RWPE2 (cell line): ENCODE measurements around the gene ZNF213.

Experiments
- ATAC-seq: fragments of 200-7000 bp; cut with Tn5 transposase; 3 replicates; pipeline ENCODE4 v1.9.1; 2021; ENCODE audit warnings: low read depth
- DNase-seq: peaks from one replicate; pipeline ENCODE4 v3.0.0-alpha.2; 2020; ENCODE audit warnings: low spot score
- H3K27ac ChIP-seq: fragments of 450-650 bp; 2 replicates; pipeline ENCODE4 v1.5.1; 2017; ENCODE audit warnings: mild to moderate bottlenecking; ENCODE audit not compliant: poor library complexity, severe bottlenecking
- H3K27me3 ChIP-seq: fragments of 250-450 bp; sonication (Bioruptor Pico); 2 replicates; pipeline ENCODE4 v1.5.1; 2021; ENCODE audit warnings: mild to moderate bottlenecking, moderate library complexity; ENCODE audit not compliant: insufficient read depth, poor library complexity, severe bottlenecking
- H3K36me3 ChIP-seq: fragments of 250-450 bp; sonication (Bioruptor Pico); 2 replicates; pipeline ENCODE4 v1.5.1; 2020; ENCODE audit warnings: low read depth, mild to moderate bottlenecking, moderate library complexity
- H3K4me1 ChIP-seq: fragments of 250-450 bp; sonication (Bioruptor Pico); 2 replicates; pipeline ENCODE4 v1.5.1; 2021; ENCODE audit warnings: mild to moderate bottlenecking, moderate library complexity; ENCODE audit not compliant: insufficient read depth, poor library complexity, severe bottlenecking
- H3K4me3 ChIP-seq: fragments of 250-450 bp; sonication (Bioruptor Pico); 2 replicates; pipeline ENCODE4 v1.5.1; 2021; ENCODE audit warnings: mild to moderate bottlenecking, moderate library complexity; ENCODE audit not compliant: severe bottlenecking
- H3K9me3 ChIP-seq: fragments of 250-450 bp; sonication (Bioruptor Pico); 2 replicates; pipeline ENCODE4 v1.5.1; 2021; ENCODE audit warnings: mild to moderate bottlenecking, moderate library complexity; ENCODE audit not compliant: severe bottlenecking
- TF ChIP-seq, protein P1 (sequence below): fragments of 450-650 bp; IDR thresholded peaks from one replicate; pipeline ENCODE4 v1.5.1; 2017; ENCODE audit warnings: mild to moderate bottlenecking, moderate library complexity; ENCODE audit not compliant: poor library complexity, severe bottlenecking

ZNF213 gene

DNA sequence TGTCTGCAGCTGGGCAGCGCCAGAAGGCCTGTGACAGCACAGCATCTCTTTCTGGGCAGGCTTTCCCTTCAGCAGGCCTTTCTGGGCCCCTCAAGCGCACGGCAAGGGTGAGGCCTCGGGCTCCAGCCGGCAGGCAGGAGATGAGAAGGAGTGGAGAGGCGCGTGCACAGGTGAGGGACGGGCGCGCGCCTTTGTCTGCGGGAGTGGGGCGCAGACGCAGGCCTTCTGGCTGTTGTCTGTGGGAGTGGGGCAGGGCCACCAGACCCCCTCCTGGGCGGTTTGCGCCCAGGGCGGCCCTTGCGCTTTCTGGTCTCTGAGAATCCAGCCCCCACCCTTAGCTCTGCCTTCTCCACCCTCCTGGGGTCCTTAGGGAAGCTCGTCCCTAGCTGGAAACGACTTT lies 16.0 kb upstream of the ZNF213 start:
- Histone ChIP-seq H3K27me3 (no peaks in the 10 kb centered on the region), H3K27ac (no peak overlapping the region), H3K4me3 (no peak overlapping the region), H3K4me1 (no peaks in the 10 kb centered on the region), H3K9me3 (no peaks in the 10 kb centered on the region), H3K36me3 (peaks cover 32% of the 10 kb centered on the region)
- DNase-seq (no peak), ATAC-seq (no peak)
- TF ChIP-seq, protein P1, sequence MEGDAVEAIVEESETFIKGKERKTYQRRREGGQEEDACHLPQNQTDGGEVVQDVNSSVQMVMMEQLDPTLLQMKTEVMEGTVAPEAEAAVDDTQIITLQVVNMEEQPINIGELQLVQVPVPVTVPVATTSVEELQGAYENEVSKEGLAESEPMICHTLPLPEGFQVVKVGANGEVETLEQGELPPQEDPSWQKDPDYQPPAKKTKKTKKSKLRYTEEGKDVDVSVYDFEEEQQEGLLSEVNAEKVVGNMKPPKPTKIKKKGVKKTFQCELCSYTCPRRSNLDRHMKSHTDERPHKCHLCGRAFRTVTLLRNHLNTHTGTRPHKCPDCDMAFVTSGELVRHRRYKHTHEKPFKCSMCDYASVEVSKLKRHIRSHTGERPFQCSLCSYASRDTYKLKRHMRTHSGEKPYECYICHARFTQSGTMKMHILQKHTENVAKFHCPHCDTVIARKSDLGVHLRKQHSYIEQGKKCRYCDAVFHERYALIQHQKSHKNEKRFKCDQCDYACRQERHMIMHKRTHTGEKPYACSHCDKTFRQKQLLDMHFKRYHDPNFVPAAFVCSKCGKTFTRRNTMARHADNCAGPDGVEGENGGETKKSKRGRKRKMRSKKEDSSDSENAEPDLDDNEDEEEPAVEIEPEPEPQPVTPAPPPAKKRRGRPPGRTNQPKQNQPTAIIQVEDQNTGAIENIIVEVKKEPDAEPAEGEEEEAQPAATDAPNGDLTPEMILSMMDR: no peak

DNA sequence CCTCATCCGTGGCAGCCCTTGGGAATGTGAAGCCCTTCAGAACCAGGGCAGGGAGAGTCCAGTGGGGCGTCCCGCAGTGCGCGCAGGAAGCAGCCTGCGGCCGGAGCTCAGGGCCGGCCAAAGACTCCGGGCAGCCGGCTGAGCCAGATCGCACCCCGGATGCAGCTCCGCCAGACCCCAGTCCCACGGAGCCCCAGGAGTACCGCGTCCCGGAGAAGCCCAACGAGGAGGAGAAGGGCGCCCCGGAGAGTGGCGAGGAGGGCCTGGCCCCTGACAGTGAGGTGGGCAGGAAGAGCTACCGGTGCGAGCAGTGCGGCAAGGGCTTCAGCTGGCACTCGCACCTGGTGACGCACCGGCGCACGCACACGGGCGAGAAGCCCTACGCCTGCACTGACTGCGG lies 15.5 kb upstream of the ZNF213 start:
- H3K4me3 ChIP-seq: no peak overlapping the region
- ATAC-seq (no peak), DNase-seq (no peak)
- no peak overlapping the region for H3K27ac ChIP-seq
- H3K4me1 ChIP-seq: no peaks in the 10 kb centered on the region
- no peaks in the 10 kb centered on the region for H3K9me3 ChIP-seq
- peaks cover 30% of the 10 kb centered on the region for H3K36me3 ChIP-seq
- TF ChIP-seq, protein P1: no peak
- H3K27me3 ChIP-seq: no peaks in the 10 kb centered on the region

DNA sequence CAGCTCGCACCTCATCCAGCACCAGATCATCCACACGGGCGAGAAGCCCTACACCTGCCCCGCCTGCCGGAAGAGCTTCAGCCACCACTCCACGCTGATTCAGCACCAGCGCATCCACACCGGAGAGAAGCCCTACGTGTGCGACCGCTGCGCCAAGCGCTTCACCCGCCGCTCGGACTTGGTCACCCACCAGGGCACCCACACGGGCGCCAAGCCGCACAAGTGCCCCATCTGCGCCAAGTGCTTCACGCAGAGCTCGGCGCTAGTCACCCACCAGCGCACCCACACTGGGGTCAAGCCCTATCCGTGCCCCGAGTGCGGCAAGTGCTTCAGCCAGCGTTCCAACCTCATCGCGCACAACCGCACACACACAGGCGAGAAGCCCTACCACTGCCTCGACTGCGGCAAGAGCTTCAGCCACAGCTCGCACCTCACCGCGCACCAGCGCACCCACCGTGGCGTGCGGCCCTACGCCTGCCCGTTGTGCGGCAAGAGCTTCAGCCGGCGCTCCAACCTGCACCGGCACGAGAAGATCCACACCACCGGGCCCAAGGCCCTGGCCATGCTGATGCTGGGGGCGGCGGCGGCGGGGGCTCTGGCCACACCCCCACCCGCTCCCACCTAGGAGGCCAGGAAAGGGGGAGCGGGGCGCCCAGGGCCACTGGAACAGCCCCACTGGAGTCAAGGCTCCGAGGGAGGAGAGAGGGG lies 15.0 kb upstream of the ZNF213 start:
- no peaks in the 10 kb centered on the region for H3K27me3 ChIP-seq
- no peak overlapping the region for H3K27ac ChIP-seq
- H3K4me1 ChIP-seq: no peaks in the 10 kb centered on the region
- peaks cover 24% of the 10 kb centered on the region for H3K36me3 ChIP-seq
- H3K9me3 ChIP-seq: no peaks in the 10 kb centered on the region
- TF ChIP-seq, protein P1: no peak
- ATAC-seq (no peak), DNase-seq (no peak)
- H3K4me3 ChIP-seq: no peak overlapping the region

DNA sequence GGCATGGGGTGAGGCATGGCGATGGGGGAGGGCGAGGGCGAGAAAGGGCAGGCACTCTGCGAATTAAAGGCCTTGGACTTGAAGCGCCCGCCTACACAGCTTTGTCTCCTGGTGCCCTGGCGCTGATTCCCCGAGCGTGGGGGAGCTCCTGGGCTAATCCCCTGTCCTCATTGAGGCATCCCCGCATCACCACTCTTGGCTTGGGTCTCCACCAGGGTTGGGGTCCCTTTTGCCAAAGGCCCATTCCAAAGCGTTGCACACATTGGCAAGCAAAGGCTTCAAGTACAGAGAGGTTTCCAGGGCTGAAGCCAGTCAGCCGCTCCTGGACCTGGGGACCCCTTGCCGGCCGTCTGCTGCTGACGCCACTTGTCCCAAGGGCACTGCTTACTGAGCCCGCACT lies 14.4 kb upstream of the ZNF213 start:
- no peaks in the 10 kb centered on the region for H3K27me3 ChIP-seq
- ATAC-seq: no peak
- no peak overlapping the region for H3K27ac ChIP-seq
- H3K36me3 ChIP-seq: peaks cover 18% of the 10 kb centered on the region
- H3K4me1 ChIP-seq: no peaks in the 10 kb centered on the region
- no peaks in the 10 kb centered on the region for H3K9me3 ChIP-seq
- no peak for DNase-seq
- TF ChIP-seq, protein P1: no peak
- no peak overlapping the region for H3K4me3 ChIP-seq

DNA sequence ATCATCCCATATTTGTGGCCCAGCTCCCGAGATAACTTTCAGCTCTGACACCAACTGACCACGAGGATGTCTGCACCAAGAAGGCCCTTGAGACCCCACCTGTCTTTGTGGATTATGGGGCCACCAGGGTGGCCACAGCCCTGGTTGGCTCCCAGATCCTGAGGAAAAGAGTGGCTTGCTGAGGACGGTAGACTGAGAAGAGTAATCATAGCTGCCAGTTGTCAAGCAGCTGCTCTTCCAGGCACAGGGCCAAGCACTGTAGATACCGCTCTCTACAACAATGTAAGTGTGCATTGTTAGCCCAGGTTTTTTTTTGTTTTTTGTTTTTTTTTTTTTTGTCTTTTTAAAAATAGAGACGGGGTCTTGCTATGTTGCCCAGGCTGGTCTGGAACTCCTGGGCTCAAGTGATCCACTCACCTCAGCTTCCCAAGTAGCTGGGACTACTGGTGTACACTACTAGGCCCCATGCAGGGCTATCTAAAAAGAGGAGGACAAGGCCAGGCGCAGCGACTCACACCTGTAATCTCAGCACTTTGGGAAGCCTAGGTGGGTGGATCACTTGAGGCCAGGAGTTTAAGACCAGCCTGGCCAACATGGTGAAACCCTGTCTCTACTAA lies 12.9 kb upstream of the ZNF213 start:
- DNase-seq: no peak
- H3K4me3 ChIP-seq: no peak overlapping the region
- TF ChIP-seq, protein P1: no peak
- H3K27ac ChIP-seq: no peak overlapping the region
- ATAC-seq: no peak
- H3K27me3 ChIP-seq: no peaks in the 10 kb centered on the region
- peaks cover 5% of the 10 kb centered on the region for H3K36me3 ChIP-seq
- no peaks in the 10 kb centered on the region for H3K9me3 ChIP-seq
- H3K4me1 ChIP-seq: no peaks in the 10 kb centered on the region
